GM18498 (cell line): ENCODE data around the gene ACACB.

Experiments
- ATAC-seq: cut with Tn5 transposase; IDR thresholded peaks from one replicate; pipeline ENCODE4 v1.9.1; 2021; ENCODE audit warnings: mild to moderate bottlenecking, moderate library complexity; ENCODE audit not compliant: unreplicated experiment

Gene ACACB

DNA sequence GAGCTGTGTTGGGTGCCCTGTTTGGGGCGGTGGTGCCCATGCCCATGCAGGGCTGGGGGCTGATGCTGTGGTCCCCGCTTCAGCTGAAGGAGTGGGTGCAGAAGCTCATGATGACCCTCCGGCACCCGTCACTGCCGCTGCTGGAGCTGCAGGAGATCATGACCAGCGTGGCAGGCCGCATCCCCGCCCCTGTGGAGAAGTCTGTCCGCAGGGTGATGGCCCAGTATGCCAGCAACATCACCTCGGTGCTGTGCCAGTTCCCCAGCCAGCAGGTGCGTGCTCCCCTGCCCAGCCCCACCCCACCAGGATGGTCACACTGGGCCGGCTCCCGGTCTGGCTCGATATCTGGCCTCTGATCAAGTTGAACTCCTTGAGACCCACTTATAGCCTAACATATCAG is 92.7 kb downstream of the ACACB start:
- ATAC-seq = no peak

DNA sequence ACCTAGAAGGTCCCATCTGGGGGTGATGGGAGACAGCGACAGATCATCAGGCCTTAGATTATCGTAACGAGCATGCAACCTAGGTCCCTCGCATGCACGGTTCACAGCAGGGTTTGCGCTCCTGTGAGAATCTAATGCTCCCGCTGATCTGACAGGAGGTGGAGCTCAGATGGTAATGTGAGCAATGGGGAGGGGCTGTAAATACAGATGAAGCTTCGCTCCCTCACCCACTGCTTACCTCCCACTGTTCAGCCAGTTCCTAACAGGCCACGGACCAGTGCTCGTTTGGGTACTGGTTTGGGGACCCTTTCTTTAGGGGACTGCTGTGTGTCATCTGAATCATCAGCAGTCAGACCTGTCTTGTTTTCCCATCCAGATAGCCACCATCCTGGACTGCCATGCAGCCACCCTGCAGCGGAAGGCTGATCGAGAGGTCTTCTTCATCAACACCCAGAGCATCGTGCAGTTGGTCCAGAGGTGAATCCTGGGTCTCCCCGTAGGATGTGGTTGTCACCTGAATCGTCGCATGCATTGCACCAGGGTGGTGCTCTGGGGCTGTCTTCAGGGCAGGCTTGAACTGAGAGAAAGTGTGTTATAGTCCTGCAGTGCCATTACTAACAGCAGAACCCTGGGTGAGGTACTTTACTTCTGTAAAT is 96.2 kb downstream of the ACACB start:
- ATAC-seq = no peak

DNA sequence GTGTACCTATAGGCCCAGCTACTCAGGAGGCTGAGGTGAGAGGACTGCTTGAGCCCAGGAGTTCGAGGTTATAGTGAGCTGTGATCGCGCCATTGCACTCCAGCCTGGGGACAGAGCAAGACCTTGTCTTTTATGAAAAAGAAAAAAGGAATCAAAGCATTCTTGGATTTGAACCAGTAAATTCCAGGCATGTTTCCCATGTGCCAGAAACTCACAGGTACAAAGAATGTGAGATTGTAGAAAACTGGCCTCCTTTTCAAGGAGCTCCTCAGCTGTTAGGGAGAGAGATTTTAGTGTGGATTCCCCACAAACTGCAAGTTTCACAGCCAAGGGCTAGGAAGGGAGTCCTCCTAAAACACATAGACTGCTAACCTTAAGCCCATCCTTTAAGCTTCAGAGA is 97.7 kb downstream of the ACACB start:
- no peak for ATAC-seq

DNA sequence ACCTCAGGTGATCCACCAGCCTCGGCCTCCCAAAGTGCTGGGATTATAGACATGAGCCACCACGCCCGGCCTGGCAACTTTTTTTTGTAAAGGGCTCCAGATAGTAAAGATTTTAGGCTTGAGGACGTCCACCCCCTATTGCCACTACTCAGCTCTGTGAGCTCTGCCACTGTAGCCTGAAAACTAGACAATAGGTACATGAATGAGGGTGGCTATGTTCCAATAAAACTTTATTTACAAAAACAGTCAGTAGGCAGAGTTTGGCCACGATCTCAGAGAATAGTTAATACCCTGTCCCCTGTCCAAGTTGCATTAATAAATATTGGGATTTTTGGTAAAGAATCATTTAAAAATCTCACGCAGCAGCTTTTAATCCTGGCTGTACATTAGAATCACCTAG is 102.6 kb downstream of the ACACB start:
- no peak for ATAC-seq

DNA sequence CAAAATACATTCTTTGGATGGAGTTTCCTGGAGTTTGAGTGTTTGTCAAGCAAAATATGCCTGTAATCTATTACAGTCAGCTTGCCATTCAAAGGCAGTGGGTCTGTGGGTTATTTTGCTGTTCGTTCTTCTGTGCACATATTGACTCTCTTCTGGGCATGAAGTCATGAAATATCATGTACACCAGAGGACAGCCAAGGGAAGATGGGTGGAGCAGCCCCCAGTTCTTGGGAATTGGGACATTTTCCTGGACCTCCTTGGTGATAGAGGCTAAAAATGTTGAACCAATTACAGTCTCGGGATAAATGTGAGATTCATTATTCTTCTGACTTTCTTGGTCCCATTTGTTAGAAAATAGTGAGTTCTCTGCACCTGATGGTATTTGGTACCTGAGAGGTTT is 103.6 kb downstream of the ACACB start:
- no peak for ATAC-seq

DNA sequence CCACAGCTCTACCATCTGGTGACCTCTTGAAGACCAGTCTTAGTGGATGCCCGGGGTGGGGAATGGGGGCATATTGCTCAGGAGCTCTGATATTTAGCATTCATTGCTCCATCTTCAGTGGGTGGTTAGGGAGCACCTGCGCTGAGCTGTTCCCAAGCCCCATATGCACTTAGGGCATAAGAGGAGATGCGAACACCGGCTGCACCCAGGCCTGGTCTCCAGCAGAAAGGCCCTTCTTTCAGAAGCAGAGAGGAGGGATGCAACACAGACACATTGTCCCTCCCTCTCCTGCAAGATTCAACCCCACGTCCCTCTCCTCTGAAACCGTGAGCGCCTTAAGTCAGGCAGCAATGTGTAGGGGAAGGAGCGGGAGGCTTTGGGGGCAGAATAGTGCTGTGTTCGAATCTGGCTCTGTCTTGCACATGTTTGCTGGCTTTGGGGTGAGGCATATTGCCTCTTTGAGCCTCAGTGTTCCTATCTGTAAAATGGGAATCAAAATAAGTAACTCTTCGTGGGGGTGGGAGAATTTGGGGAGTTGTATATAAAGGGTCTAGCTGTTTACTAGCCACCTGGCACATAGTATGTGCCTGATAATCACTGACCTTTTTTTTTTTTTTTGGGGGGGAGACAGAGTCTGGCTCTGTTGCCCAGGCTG is 105.0 kb downstream of the ACACB start:
- ATAC-seq = no peak

DNA sequence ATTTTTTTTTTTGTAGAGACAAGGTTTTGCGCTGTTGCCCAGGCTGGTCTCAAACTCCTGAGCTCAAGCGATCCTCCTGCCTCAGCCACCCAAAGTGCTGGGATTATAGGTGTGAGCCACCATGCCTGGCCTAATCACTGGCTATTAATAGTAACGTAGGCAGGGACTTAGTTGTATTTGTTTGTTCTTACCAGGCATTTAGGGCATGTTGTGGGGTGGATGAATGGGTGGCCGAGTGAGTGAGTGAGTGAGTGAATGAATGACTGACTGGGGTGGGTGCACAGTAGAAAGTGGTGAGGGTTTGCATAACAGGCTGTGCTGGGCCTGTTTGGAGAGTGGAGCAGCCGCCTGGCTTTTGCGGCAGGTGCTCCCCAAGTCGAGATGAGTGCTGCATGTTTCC is 105.7 kb downstream of the ACACB start:
- no peak for ATAC-seq

DNA sequence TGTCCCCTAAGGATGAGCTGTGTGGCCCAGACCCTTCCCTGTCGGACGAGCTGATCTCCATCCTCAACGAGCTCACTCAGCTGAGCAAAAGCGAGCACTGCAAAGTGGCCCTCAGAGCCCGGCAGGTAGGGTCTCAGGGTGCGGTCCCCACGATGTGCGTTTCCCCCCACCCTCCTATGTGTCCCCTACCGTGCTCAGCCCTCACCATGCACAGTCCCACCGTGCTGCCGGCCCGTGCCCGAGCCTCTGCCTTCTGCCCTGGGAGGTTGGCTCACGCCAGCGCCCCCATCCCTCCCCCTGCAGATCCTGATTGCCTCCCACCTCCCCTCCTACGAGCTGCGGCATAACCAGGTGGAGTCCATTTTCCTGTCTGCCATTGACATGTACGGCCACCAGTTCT is 106.1 kb downstream of the ACACB start:
- no peak for ATAC-seq

DNA sequence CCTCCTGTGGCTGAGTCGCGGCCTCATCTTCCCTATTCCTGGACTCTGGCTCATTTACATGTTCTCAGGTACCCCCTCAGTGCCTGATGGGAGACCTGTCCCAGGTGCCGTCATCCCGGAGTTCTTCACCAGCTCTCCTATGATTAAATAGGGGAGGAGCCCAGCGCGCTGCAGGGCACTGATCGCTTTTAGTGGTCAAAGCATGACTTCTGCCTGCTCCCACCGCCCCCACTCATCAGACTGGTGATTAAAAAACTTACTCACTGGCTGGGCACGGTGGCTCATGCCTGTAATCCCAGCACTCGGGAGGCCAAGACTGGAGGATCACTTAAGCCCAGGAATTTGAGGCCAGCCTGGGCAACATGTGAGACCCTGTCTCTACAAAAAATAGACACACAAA is 106.8 kb downstream of the ACACB start:
- ATAC-seq = no peak

DNA sequence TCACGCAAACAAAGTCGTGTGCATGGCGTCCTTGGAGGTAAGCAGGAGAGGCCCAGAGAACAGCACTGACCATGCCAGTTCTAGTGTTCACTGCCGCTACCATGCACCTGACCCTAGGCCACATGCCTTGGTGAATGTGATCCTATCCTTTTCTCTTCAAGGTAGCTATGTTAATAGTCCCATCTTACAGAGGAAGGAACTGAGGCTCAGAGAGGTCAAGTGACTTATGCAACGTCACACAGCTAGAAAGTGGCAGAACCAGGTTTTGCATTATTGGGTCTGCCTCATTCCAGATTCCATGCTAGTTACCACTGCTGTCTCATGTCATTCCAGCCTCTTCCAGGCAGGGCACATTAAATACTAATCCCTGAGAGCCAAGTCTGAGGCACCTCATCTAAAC is 107.5 kb downstream of the ACACB start:
- ATAC-seq = no peak

DNA sequence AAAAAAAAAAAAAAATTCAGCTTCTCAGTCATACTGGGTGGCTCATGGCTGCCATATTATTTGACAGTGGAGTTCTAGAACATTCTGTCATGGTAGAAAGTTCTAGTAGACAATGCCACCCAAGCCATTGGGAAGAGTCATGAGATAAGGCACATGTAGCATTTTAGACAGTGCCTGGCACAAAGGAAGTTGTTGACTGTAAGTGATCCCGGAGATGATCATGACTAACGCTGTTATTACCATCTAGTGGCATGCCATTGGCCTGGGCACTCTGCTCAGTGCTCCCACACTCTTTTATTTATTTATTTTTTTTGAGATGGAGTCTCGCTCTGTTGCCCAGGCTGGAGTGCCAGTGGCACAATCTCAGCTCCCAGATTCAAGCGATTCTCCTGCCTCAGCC is 112.3 kb downstream of the ACACB start:
- no peak for ATAC-seq

DNA sequence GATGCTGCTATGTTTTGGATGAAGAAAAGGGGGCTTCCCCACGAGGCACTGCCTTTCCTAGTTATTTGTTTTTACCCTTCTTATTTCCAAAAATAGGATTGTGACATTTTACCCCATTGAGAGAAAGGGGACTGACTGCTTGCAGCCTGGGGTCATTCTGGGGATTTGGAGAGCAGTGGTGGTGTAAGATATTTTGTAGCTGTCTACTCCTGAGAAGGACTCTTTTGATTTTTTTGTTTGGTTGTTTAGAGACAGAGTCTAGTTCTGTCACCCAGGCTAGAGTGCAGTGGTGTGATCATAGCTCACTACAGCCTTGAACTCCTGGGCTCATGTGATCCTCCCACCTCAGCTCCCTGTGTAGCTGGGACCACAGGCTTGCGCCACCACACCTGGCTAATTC is 113.8 kb downstream of the ACACB start:
- ATAC-seq = no peak

DNA sequence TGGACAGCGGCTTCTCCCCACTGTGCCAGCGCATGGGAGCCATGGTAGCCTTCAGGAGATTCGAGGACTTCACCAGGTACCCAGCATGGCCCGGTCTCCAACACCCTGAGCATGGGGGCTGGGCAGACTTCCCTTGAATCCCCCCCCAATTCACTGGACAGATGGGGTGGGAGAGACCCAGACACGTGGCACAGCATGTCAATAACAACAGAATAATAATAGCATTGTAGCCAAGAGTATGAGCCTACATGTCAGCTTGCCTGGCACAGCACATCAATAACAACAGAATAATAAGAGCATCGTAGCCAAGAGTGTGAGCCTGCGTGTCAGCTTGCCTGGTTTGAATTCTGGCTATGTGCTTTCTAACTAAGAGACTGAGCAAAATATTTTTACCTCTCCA is 116.3 kb downstream of the ACACB start:
- no peak for ATAC-seq

DNA sequence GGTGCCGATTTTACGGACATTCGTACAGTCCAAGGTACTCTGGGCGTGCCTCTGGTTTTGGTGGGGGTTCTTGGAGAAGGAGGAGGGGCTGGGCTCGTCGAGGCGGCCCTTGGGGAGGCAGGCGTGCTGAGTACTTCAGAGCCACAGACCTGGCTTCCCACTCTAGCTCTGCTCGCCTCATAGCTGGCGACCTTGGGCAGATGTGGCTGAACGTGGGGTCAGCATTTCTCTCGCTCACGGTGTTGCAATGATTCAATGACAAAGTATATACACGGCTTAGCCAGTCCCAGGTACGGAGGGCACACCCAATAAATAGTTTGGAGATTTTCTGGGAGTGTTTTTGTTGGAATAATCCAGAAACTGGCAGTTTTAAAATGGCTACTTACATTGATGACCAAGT is 117.6 kb downstream of the ACACB start:
- ATAC-seq = no peak

DNA sequence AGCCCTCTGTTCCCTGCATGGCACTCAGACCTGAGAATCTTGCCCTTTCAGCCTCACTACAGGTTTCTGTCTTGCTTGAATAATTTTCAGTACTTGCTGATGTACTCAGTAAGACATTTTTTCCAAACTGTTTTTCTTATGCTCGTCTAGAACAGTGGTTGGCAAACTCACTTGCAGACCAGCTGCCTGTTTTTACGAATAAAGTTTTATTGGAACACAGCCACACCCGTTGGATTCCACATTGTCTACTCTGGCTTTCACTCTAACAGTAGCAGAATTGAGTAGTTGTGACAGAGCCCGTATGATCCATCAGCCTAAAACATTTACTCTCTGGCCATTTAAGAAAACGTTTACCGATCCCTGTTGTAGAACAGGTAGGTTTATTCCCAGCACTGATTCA is 119.9 kb downstream of the ACACB start:
- ATAC-seq = no peak

DNA sequence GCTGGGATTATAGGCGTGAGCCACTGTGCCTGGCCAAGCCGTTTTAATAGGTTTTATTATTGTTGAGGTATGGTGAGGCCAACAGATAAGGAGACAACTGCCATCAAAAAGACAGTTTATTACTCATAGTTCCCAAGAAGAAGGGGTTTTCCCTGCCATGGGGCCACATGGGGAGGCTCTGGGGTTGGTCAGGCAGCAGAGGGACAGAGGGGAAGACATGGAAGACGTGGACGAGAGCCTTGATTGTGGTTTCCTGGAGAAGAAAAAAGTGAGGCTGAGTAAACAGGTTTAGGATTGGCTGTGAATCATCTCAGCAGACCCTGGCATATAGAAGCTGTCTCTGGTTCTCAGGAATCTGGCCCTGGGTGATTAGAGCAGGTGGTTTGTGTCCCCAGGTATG is 122.8 kb downstream of the ACACB start:
- no peak for ATAC-seq

DNA sequence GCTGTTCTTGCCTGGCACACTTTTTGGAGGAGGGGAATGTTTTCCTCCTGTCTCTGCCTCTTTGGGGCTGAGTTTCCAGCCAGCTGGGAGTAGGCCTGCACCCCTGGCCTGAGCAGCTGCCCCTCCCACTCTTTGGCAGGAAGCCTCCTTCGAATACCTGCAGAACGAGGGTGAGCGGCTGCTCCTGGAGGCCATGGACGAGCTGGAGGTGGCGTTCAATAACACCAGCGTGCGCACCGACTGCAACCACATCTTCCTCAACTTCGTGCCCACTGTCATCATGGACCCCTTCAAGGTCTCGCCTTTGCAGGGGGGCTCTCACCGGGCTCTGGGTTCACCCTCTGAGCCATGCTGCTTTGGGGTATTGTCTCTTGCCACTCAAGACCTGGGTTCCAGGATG is 123.3 kb downstream of the ACACB start:
- ATAC-seq = no peak

DNA sequence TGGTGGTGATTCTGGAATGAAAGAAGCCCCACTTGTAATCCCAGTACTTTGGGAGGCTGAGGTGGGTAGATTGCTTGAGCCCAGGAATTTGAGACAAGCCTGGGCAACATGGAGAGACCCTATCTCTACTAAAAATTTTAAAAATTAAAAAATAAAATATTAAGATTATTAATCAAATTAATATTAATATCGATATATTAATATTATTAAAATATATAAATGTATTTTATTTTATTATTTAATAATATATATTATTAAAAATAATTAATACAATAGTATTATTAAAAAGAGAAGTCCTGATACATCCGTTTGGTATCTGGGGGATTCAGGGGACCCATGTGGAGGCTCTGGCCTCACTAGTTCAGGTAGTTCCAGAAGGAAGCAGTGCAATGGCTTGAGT is 124.0 kb downstream of the ACACB start:
- no peak for ATAC-seq

DNA sequence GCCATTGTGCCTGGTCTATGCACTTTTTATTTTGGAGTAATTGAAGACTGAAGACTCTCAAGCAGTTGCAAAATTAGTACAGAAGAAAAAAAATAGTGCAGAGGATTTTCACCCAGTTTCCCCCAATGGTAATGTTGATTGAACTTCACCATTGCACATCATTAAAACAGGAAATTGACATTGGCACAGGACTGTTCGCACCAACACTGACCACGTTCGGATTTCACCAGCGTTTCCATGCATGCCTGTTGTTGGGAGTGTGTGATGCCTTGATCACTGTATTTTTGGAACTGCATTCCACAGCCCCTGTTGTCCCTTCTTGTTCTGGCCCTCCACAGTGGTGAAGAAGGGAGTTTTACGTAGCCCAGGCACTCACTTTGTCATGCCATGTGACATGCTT is 125.5 kb downstream of the ACACB start:
- no peak for ATAC-seq

DNA sequence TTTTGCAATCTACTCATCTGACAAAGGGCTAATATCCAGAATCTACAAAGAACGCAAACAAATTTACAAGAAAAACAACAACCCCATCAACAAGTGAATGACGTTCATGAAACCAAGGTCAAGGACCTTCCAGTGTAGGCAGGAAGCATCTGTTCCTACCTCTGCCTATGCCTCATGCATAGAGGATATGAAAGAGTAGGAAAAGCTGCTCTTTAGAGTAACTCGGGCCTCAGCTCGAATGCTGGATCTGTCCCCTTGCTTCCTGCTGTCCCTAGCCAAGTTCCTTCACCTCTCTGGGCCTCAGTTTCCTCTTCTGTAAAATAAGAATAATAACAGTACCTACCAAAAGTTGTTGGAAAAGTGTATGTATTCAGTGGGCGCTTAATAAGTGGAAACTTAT is 127.7 kb downstream of the ACACB start:
- ATAC-seq = no peak

DNA sequence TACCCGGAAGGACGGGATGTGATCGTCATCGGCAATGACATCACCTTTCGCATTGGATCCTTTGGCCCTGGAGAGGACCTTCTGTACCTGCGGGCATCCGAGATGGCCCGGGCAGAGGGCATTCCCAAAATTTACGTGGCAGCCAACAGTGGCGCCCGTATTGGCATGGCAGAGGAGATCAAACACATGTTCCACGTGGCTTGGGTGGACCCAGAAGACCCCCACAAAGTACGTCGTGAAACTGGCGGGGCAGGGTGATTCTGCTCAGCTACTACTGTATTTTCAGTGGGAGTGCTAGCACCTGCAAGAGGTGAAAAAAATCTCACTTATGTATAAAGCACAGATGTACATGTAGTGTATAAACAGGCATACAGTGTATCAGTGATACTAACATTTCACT is 129.8 kb downstream of the ACACB start:
- no peak for ATAC-seq

DNA sequence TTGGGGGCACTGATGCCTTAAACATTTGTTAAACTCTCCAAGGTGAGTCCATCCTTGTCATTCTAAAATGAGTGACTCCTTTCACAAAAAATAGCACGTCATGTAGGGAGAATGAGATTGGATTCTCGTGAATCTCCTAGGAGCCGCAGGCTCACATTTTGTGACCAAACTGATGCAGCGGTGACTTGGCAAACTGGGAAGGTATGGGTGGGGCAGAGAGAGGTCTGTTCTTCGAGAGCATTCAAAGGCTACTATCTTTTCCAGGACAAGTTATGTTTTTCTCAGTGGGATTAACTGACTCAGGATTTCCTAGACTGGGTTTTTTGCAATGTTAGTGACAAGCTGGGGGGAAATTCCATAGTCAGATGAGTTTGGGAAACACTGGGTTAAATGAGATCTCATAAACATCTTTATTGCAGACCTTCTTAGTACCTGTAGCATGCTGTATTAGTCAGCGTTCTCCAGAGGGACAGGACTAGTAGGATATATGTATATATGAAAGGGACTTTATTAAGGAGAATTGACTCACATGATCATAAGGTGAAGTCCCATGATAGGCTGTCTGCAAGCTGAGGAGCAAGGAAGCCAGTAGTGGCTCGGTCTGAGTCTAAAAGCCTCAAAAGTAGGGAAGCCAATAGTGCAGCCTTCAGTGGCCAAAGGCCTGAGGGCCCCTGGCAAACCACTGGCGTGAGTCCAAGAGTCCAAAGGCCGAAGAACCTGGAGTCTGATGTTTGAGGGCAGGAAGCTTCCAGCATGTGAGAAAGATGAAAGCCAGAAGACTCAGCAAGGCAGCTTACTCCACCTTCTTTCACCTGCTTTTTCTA is 131.7 kb downstream of the ACACB start:
- no peak for ATAC-seq
